SH-SY5Y (cell line): Measurements from ENCODE around the gene SLC22A9.

Source experiments
- GATA2 ChIP-seq: IDR thresholded peaks from 2 replicates; pipeline ENCODE4 v1.6.1; 2011; ENCODE audit warnings: mild to moderate bottlenecking, low read depth, low read length
- GATA3 ChIP-seq: IDR thresholded peaks from 2 replicates; pipeline ENCODE4 v1.6.1; 2011; ENCODE audit warnings: low read depth, mild to moderate bottlenecking, low read length, moderate library complexity

DNA sequence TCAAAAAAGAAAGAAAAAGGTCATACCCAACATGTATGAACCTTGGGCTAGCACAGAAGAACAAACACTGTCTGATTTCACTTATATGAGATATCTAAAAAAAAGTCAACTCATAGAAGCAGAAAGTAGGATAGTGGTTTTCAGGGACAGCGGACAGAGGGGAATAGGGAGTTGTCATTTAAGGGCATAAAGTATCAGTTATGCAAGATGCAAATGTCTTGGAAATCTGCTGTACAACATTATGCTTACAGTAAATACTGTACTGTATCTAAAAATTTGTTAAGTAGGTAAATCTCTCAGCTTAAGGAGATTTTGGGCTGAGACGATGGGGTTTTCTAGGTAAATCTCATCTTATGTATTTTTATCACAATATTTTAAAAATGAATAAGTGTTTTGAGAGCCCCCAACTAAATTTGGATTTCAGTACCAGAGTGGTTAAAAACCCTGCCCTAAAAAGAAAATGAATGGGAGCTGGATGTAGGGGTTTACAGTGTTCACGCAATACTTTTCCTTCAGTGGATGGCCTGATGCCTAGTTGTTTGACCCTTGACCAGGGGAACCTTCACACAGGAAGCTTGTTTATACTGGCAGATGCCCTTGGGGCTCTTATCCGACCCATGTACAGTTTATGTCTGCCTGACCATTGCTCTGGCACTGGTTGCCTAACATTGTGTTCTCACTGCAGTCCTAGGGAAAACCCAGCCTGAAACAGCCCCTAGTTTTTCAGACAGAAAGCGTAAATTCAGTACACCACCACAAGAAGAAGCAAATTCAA, 34.8 kb downstream of the SLC22A9 start:
- TF ChIP-seq GATA2 = no peak
- TF ChIP-seq GATA3 = no peak
